Liver (tissue), 9 donors: ENCODE data around the gene RAPGEF1. TPM values are rescaled to one million over a fixed set of nuclear protein-coding genes. Genes with fewer than 3 reads are reported as not detected.

Experiments used
- DNase-seq: peaks from one replicate; pipeline ENCODE4 v3.0.0-alpha.2; 2017; ENCODE audit warnings: low spot score
- H3K27ac ChIP-seq, 2 donors: one replicate each; pipeline ENCODE4 v1.7.0; 2013; ENCODE audit warnings: inconsistent platforms in 2 of 2, low read length in 2 of 2, control low read depth in 1 of 2, low read depth in 1 of 2, mild to moderate bottlenecking in 1 of 2
- H3K27me3 ChIP-seq, 4 donors: one replicate each; pipeline versions ENCODE4 v1.6.1 to v1.7.0; 2013; ENCODE audit warnings: low read length in 3 of 4, inconsistent platforms in 1 of 4, mild to moderate bottlenecking in 1 of 4, moderate library complexity in 1 of 4; ENCODE audit not compliant: control insufficient read depth in 4 of 4, insufficient read depth in 4 of 4
- H3K36me3 ChIP-seq, 4 donors: one replicate each; pipeline versions ENCODE4 v1.6.1 to v1.7.0; 2013; ENCODE audit warnings: low read length in 3 of 4, mild to moderate bottlenecking in 3 of 4, low read depth in 1 of 4, moderate library complexity in 1 of 4; ENCODE audit not compliant: control insufficient read depth in 4 of 4, insufficient read depth in 3 of 4
- H3K4me1 ChIP-seq, 4 donors: one replicate each; pipeline versions ENCODE4 v1.6.1 to v1.7.0; 2013; ENCODE audit warnings: low read length in 3 of 4, mild to moderate bottlenecking in 3 of 4, moderate library complexity in 1 of 4; ENCODE audit not compliant: control insufficient read depth in 4 of 4, insufficient read depth in 4 of 4
- H3K4me3 ChIP-seq, 3 donors: one replicate each; pipeline versions ENCODE4 v1.6.1 to v1.7.0; 2013; ENCODE audit warnings: low read length in 3 of 3, control low read depth in 1 of 3, low read depth in 1 of 3, mild to moderate bottlenecking in 1 of 3
- H3K9ac ChIP-seq, 2 donors: one replicate each; pipeline ENCODE4 v1.7.0; 2013; ENCODE audit warnings: low read length in 2 of 2, mild to moderate bottlenecking in 2 of 2, moderate library complexity in 2 of 2, control low read depth in 1 of 2, low read depth in 1 of 2
- H3K9me3 ChIP-seq, 4 donors: one replicate each; pipeline versions ENCODE4 v1.6.1 to v1.7.0; 2013; ENCODE audit warnings: low read length in 3 of 4; ENCODE audit not compliant: control insufficient read depth in 4 of 4
- EGR1 ChIP-seq, 2 donors: IDR thresholded peaks; 2 replicates each; pipeline ENCODE4 v1.6.1; 2016 to 2018; ENCODE audit warnings: antibody characterized with exemption in 2 of 2, low read depth in 2 of 2
- FOXA1 ChIP-seq: IDR thresholded peaks from 2 replicates; pipeline ENCODE4 v1.6.1; 2016; ENCODE audit warnings: antibody characterized with exemption
- FOXA2 ChIP-seq: IDR thresholded peaks from 2 replicates; pipeline ENCODE4 v1.6.1; 2016; ENCODE audit warnings: antibody characterized with exemption
- GABPA ChIP-seq, 2 donors: IDR thresholded peaks in 1 of 2; conservative IDR thresholded peaks in 1 of 2; 2 replicates each; pipeline ENCODE4 v1.6.1; 2016; ENCODE audit warnings: antibody characterized with exemption in 2 of 2, mild to moderate bottlenecking in 1 of 2, moderate library complexity in 1 of 2
- HNF4A ChIP-seq, 2 donors: conservative IDR thresholded peaks; 2 replicates each; pipeline ENCODE4 v1.6.1; 2016; ENCODE audit warnings: antibody characterized with exemption in 2 of 2, mild to moderate bottlenecking in 2 of 2
- JUND ChIP-seq, 2 donors: IDR thresholded peaks; 2 replicates each; pipeline ENCODE4 v1.6.1; 2016; ENCODE audit warnings: antibody characterized with exemption in 2 of 2
- MAX ChIP-seq: IDR thresholded peaks from 2 replicates; pipeline ENCODE4 v1.6.1; 2016; ENCODE audit warnings: antibody characterized with exemption
- NR2F2 ChIP-seq: IDR thresholded peaks from 2 replicates; pipeline ENCODE4 v1.6.1; 2016; ENCODE audit warnings: antibody characterized with exemption
- RAD21 ChIP-seq, 2 donors: IDR thresholded peaks; 2 replicates each; pipeline ENCODE4 v1.6.1; 2016; ENCODE audit warnings: antibody characterized with exemption in 2 of 2, mild to moderate bottlenecking in 2 of 2
- REST ChIP-seq: IDR thresholded peaks from 2 replicates; pipeline ENCODE4 v1.6.1; 2016; ENCODE audit warnings: antibody characterized with exemption, mild to moderate bottlenecking
- RXRA ChIP-seq, 2 donors: IDR thresholded peaks; 2 replicates each; pipeline ENCODE4 v1.6.1; 2017 to 2018; ENCODE audit warnings: antibody characterized with exemption in 2 of 2, mild to moderate bottlenecking in 1 of 2
- SP1 ChIP-seq: IDR thresholded peaks from 2 replicates; pipeline ENCODE4 v1.6.1; 2018; ENCODE audit warnings: antibody characterized with exemption, mild to moderate bottlenecking
- TAF1 ChIP-seq: conservative IDR thresholded peaks from 2 replicates; pipeline ENCODE4 v1.6.1; 2016; ENCODE audit warnings: antibody characterized with exemption, mild to moderate bottlenecking
- YY1 ChIP-seq: IDR thresholded peaks from 2 replicates; pipeline ENCODE4 v1.6.1; 2016; ENCODE audit warnings: antibody characterized with exemption, mild to moderate bottlenecking
- whole genome bisulfite sequencing: extraction: QIAGEN DNeasy Blood & Tissue Kit; methylation state at CpG from one replicate; pipeline ENCODE4 v1.1.7; 2013; 5-methylcytosine and 5-hydroxymethylcytosine counted together
- polyA plus RNA-seq, 2 donors: library from polyadenylated mRNA; stranded (reverse) in 1 of 2; unstranded in 1 of 2; fragments of 200-250 nt in 1 of 2; fragments of >200 nt in 1 of 2; fragmentation: Nextera tagmentation in 1 of 2; extraction: Ambion mirVana in 1 of 2; gene quantifications; one replicate each; pipeline versions ENCODE4 v1.2.1 to v1.2.3, GENCODE V29; 2013 to 2015
- total RNA-seq, 2 donors: library from RNA; depleted of rRNA; stranded (reverse); fragments of >200 nt; gene quantifications; one replicate each; pipeline ENCODE4 v1.2.3, GENCODE V29; 2014
- TF ChIP-seq, protein P1 (sequence below): IDR thresholded peaks from 2 replicates; pipeline ENCODE4 v1.6.1; 2016; ENCODE audit warnings: antibody characterized with exemption
- TF ChIP-seq, protein P2 (sequence below): IDR thresholded peaks from 2 replicates; pipeline ENCODE4 v1.6.1; 2016; ENCODE audit warnings: antibody characterized with exemption
- donor health status: healthy.
- donor health status: healthy.
- donor health status: healthy.
- donor health status: healthy.
- donor health status: healthy.

Gene RAPGEF1
- total and polyA plus RNA-seq, 4 donors, result 5.6 to 19.7 (median 16.8) TPM

DNA sequence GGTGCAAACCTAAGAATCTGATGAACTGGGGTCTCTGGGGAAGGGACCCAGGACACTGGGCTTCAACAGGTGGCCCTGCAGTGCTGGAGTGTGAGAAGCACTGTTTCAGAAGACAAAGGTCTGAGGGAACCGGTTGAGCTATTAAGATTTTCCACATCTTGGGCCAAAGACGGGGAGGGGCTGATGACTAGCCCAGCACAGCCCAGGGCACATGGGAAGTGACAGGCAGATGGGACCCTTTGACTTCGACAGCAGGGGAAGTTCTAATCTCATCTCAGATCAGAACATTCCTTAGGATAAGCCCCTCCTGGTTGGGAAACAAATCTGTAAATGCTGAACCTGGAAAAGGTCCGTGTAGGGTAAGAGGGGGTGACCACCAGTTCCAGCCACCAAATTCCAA lies 67.4 kb downstream of the RAPGEF1 start:
- Histone ChIP-seq H3K4me3 (no peak overlapping the region), H3K4me1 (peaks cover 7 to 26% (median 18%) of the 10 kb centered on the region in 4 donors), H3K9me3 (no peaks in the 10 kb centered on the region), H3K36me3 (no peaks in the 10 kb centered on the region), H3K27me3 (no peaks in the 10 kb centered on the region), H3K9ac (no peak overlapping the region), H3K27ac (no peak overlapping the region)
- TF ChIP-seq HNF4A (conservative IDR thresholded peaks at IDR 0.05), result no peak
- TF ChIP-seq FOXA2, result no peak
- no peak for TF ChIP-seq TAF1
- no peak for TF ChIP-seq EGR1 (IDR thresholded peaks at IDR 0.05; ENCODE audit: low read depth in 2 of 2)
- WGBS, result 73% methylated on average over 4 of the region's 4 CpGs
- no peak for DNase-seq

DNA sequence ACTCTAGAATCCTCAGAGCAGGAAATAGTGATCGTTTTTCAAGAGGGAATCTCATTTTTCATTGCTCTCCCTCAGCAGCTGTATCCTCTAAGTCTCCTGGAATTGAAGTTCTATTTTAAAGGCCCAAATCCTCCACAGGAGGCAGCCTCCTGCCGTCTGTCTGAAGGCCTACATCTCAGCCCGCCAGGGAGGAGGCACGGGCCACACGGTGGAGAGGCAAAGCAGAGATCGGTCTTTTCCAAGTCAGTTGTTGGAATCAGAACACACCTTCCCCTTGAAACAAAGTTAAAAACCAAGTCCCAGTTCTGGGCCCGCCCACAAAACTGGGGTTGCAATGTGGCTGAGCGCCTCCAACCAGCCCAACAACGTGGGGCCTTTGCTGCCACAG lies 68.7 kb downstream of the RAPGEF1 start:
- TF ChIP-seq NR2F2 (no peak), RXRA (IDR thresholded peaks at IDR 0.05) (no peak), SP1 (no peak), TAF1 (no peak), REST (no peak)
- TF ChIP-seq, protein P1, sequence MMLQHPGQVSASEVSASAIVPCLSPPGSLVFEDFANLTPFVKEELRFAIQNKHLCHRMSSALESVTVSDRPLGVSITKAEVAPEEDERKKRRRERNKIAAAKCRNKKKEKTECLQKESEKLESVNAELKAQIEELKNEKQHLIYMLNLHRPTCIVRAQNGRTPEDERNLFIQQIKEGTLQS, result no peak
- H3K27me3 ChIP-seq, result no peaks in the 10 kb centered on the region
- no peaks in the 10 kb centered on the region for H3K9me3 ChIP-seq
- no peak for DNase-seq
- H3K27ac ChIP-seq, result peak overlapping the region in 1 of 2 donors; percentile 14
- H3K36me3 ChIP-seq, result no peaks in the 10 kb centered on the region
- no peak overlapping the region for H3K9ac ChIP-seq
- no peak overlapping the region for H3K4me3 ChIP-seq
- WGBS, result 86% methylated on average over 9 of the region's 9 CpGs
- peaks cover 4 to 15% (median 11%) of the 10 kb centered on the region in 4 donors for H3K4me1 ChIP-seq

GRCh38 chr9:131670247-131671132 lies 69.4 kb downstream of the RAPGEF1 start:
- Histone ChIP-seq H3K4me3 (no peak overlapping the region), H3K27ac (peak overlapping the region in 1 of 2 donors; percentile 14), H3K27me3 (no peaks in the 10 kb centered on the region), H3K9ac (no peak overlapping the region), H3K9me3 (no peaks in the 10 kb centered on the region), H3K36me3 (no peaks in the 10 kb centered on the region), H3K4me1 (peaks cover 1 to 14% (median 6%) of the 10 kb centered on the region in 4 donors)
- DNase-seq, result no peak
- WGBS, result 86% methylated on average over 13 of the region's 13 CpGs
- TF ChIP-seq GABPA (IDR thresholded peaks at IDR 0.05 in 1 of 2, conservative IDR thresholded peaks at IDR 0.05 in 1 of 2), result no peak
- TF ChIP-seq, protein P2, sequence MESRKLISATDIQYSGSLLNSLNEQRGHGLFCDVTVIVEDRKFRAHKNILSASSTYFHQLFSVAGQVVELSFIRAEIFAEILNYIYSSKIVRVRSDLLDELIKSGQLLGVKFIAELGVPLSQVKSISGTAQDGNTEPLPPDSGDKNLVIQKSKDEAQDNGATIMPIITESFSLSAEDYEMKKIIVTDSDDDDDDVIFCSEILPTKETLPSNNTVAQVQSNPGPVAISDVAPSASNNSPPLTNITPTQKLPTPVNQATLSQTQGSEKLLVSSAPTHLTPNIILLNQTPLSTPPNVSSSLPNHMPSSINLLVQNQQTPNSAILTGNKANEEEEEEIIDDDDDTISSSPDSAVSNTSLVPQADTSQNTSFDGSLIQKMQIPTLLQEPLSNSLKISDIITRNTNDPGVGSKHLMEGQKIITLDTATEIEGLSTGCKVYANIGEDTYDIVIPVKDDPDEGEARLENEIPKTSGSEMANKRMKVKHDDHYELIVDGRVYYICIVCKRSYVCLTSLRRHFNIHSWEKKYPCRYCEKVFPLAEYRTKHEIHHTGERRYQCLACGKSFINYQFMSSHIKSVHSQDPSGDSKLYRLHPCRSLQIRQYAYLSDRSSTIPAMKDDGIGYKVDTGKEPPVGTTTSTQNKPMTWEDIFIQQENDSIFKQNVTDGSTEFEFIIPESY, result no peak
- TF ChIP-seq, protein P1, result no peak
- no peak for TF ChIP-seq FOXA1
- TF ChIP-seq RAD21 (IDR thresholded peaks at IDR 0.05), result peak in 1 of 2 donors; percentile 36
- no peak for TF ChIP-seq JUND (IDR thresholded peaks at IDR 0.05)
- no peak for TF ChIP-seq MAX
- no peak for TF ChIP-seq EGR1 (IDR thresholded peaks at IDR 0.05; ENCODE audit: low read depth in 2 of 2)
- no peak for TF ChIP-seq REST
- no peak for TF ChIP-seq YY1
- no peak for TF ChIP-seq TAF1
- no peak for TF ChIP-seq NR2F2
- peak; percentile 25 for TF ChIP-seq SP1
- TF ChIP-seq FOXA2, result no peak
